NCI-H1436 (cell line): ENCODE data around the gene NEMP2.

Experiments used
- DNase-seq: peaks from one replicate; lab custom pipeline; 2025; lab: John Stamatoyannopoulos, UW

NEMP2 gene

GRCh38 chr2:190457256-190457655, 77.3 kb downstream of the NEMP2 start:
- no peak for DNase-seq

GRCh38 chr2:190456833-190457232, 77.7 kb downstream of the NEMP2 start:
- no peak for DNase-seq

DNA sequence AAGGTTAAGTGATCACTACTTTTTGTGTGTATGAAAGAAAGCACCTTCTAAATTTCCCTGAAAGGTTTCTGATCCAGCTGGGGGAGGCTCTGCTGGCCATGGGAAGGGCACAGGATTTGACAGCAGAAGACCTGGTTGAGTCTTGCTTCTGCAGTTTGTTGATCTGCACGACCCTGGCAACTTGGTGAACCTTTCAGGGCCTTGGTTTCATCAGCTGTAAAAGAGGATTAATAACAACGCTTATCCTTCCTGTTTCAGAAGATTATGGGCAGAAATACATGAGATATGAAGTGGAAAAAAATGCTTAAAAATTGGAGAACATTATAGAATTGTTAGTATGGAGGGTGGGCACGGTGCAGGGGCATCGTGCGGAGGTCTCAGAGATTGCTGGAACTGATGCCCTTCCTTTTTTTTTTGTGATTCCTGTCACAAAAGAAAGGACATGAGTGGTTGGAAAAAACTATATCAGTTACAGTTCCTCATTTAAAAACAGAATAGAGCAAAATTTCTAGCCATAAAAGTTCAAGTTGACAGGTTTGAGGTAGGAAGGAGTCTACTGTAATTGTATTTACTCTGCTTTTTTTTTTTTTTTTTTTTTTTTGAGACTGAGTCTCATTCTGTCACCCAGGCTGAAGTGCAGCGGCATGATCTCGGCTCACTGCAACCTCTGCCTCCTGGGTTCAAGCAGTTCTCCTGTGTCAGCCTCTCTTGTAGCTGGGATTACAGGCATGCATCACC, 79.0 kb downstream of the NEMP2 start:
- DNase-seq: no peak

DNA sequence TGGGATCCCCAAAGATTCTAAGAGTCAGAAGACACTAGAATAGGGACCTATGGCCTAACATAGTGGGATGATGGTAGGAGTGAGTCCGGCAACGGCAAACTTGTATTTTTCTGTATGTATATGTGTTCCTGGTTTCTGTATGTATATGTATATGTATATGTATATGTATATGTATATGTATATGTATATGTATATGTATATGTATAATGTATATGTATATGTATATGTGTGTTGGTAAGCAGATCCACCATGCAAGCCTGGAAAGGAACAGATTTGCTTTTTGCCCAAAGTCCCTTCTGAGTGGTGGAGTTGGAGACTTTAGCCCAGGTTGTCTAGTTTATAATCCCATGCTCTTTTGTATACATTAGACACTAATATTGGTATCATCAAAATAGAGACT, 79.7 kb downstream of the NEMP2 start:
- DNase-seq: no peak
